Psoas muscle (tissue), 8 donors: ENCODE results near the gene GNLY. TPM values are rescaled to one million over a fixed set of nuclear protein-coding genes. Genes with fewer than 3 reads are reported as not detected.
A peak's percentile ranks its signal among the peaks of the same experiment; 100 is the strongest.

Source experiments
- ATAC-seq, 4 donors: fragments of 200-7000 bp; cut with Tn5 transposase; one replicate each; pipeline ENCODE4 v1.9.1; 2020; ENCODE audit warnings: moderate library complexity in 3 of 4, mild to moderate bottlenecking in 2 of 4
- DNase-seq, 2 donors: peaks; one replicate each; pipeline ENCODE4 v3.0.0-alpha.2; 2020
- H3K27ac ChIP-seq: fragments of 200-600 bp; one replicate; pipeline ENCODE4 v1.8.0; 2022
- H3K27me3 ChIP-seq, 3 donors: fragments of 200-600 bp in 1 of 3; one replicate each; pipeline versions ENCODE4 v1.6.1 to v1.8.0; 2013 to 2022; ENCODE audit warnings: low read length in 2 of 3, mild to moderate bottlenecking in 2 of 3, moderate library complexity in 1 of 3; ENCODE audit not compliant: insufficient read depth in 3 of 3
- H3K36me3 ChIP-seq, 2 donors: fragments of 200-600 bp in 1 of 2; one replicate each; pipeline versions ENCODE4 v1.6.1 to v1.8.0; 2013 to 2022; ENCODE audit warnings: low read depth in 1 of 2, mild to moderate bottlenecking in 1 of 2, moderate library complexity in 1 of 2; ENCODE audit not compliant: insufficient read depth in 1 of 2
- H3K4me1 ChIP-seq: fragments of 200-600 bp; one replicate; pipeline ENCODE4 v1.8.0; 2022
- H3K4me3 ChIP-seq: fragments of 200-600 bp; one replicate; pipeline ENCODE4 v1.8.0; 2022; ENCODE audit warnings: mild to moderate bottlenecking
- H3K9me3 ChIP-seq: fragments of 200-600 bp; one replicate; pipeline ENCODE4 v1.8.0; 2022
- CTCF ChIP-seq: fragments of 200-600 bp; IDR thresholded peaks from one replicate; pipeline ENCODE4 v1.8.0; 2022; ENCODE audit warnings: antibody characterized with exemption
- WGBS, 3 donors: extraction: QIAGEN DNeasy Blood & Tissue Kit; methylation state at CpG; one replicate each; pipeline versions ENCODE4 v1.1.6 to v1.1.7; 2013; 5-methylcytosine and 5-hydroxymethylcytosine counted together
- intact Hi-C, 2 donors: fragments of 100-400 bp; cut with DNase I; formaldehyde crosslinking; loops; one replicate each; pipeline versions ENCODE4 v1.11.0 to v1.14.2; 2022
- polyA plus RNA-seq, 3 donors: library from polyadenylated mRNA; stranded (reverse); fragments of 200-250 nt; gene quantifications; one replicate each; pipeline ENCODE4 v1.2.3, GENCODE V29; 2013
- total RNA-seq, 4 donors: library from RNA; stranded (reverse); fragmentation: NEBNext Ultra II Directional in 2 of 4; extraction: Animal tissue kit (Norgen Biotek cat#: 25700) in 2 of 4; gene quantifications; one replicate each; pipeline versions ENCODE4 v1.2.1 to v1.2.4, GENCODE V29; 2021 to 2023
- donor health status: healthy with polysubstance abuse.
- donor health status: DM: no; HTN: no; CAD: no; lungs with moderate emphysema.
- donor health status: Bipolar disorder and iron deficiency.
- donor health status: healthy.
- donor health status: DM: yes; HTN: yes; CAD: no.
- donor health status: DM: no; HTN: no; CAD: no.
- donor health status: DM: no; HTN: no; CAD: no.
- donor health status: DM: yes; HTN: yes; CAD: no.

GNLY gene
- total and polyA plus RNA-seq, 7 donors, result 0.58 to 31.6 (median 8.2) TPM

GRCh38 chr2:85719609-85720240, 25.6 kb downstream of the GNLY start:
- H3K27ac ChIP-seq, result no peak overlapping the region
- ATAC-seq (peak; percentile 92 to 95 (median 93)), DNase-seq (peak; percentile 66 to 87)
- H3K36me3 ChIP-seq, result no peaks in the 10 kb centered on the region
- H3K9me3 ChIP-seq, result no peaks in the 10 kb centered on the region
- no peak overlapping the region for H3K4me3 ChIP-seq
- no peak for TF ChIP-seq CTCF
- H3K4me1 ChIP-seq, result peaks cover 17% of the 10 kb centered on the region
- 54 to 70% (median 69%) methylated on average over 6 of the region's 6 CpGs for WGBS, 3 donors
- H3K27me3 ChIP-seq, result no peaks in the 10 kb centered on the region
- intact Hi-C loops, result loop anchor here in 1 of 2 donors (10.0 kb wide), 1 partner anchor 355 kb away; no protein-coding TSS in a partner anchor

- H3K27ac ChIP-seq, result no peak overlapping the region
- WGBS, 3 donors, result 90 to 100% (median 94%) methylated on average over 1 of the region's 1 CpG
- no peak for TF ChIP-seq CTCF
- no peak for DNase-seq
- H3K9me3 ChIP-seq, result no peaks in the 10 kb centered on the region
- intact Hi-C loops, result loop anchor here in 1 of 2 donors (10.0 kb wide), 1 partner anchor 354 kb away; no protein-coding TSS in a partner anchor
- H3K4me1 ChIP-seq, result peaks cover 17% of the 10 kb centered on the region
- no peaks in the 10 kb centered on the region for H3K36me3 ChIP-seq
- H3K27me3 ChIP-seq, result no peaks in the 10 kb centered on the region
- H3K4me3 ChIP-seq, result no peak overlapping the region
- no peak for ATAC-seq
Measured at GRCh38 chr2:85720533-85720932, 26.4 kb downstream of the GNLY start.

- intact Hi-C loops, result loop anchor here (1.0 to 10.0 kb wide), 2 partner anchors 87 to 353 kb away; no protein-coding TSS in a partner anchor
- H3K9me3 ChIP-seq, result no peaks in the 10 kb centered on the region
- H3K4me3 ChIP-seq, result no peak overlapping the region
- H3K27me3 ChIP-seq, result no peaks in the 10 kb centered on the region
- no peak overlapping the region for H3K27ac ChIP-seq
- 76 to 95% (median 80%) methylated on average over 4 of the region's 4 CpGs for WGBS, 3 donors
- no peak for TF ChIP-seq CTCF
- ATAC-seq (no peak), DNase-seq (no peak)
- H3K36me3 ChIP-seq, result no peaks in the 10 kb centered on the region
- H3K4me1 ChIP-seq, result peaks cover 17% of the 10 kb centered on the region
Measured at GRCh38 chr2:85721641-85722040, 27.5 kb downstream of the GNLY start.

GRCh38 chr2:85722519-85722918, 28.4 kb downstream of the GNLY start:
- no peaks in the 10 kb centered on the region for H3K9me3 ChIP-seq
- DNase-seq, result peak in 1 of 2 donors; percentile 4
- WGBS, 3 donors, result 86 to 94% (median 87%) methylated on average over 6 of the region's 6 CpGs
- peaks cover 17% of the 10 kb centered on the region for H3K4me1 ChIP-seq
- TF ChIP-seq CTCF, result no peak
- no peaks in the 10 kb centered on the region for H3K27me3 ChIP-seq
- H3K4me3 ChIP-seq, result no peak overlapping the region
- H3K27ac ChIP-seq, result no peak overlapping the region
- intact Hi-C loops, result loop anchor here in 1 of 2 donors (10.0 kb wide), 1 partner anchor 352 kb away; no protein-coding TSS in a partner anchor
- ATAC-seq, result no peak
- H3K36me3 ChIP-seq, result no peaks in the 10 kb centered on the region
